NCI-H82 (cell line): ENCODE results near the gene D2HGDH.
"Not testable (repeated sequence)": the region's sequence is repeated elsewhere in the genome, so short reads cannot be mapped to it uniquely, and the experiment has no call there.

Experiments used
- DNase-seq: peaks from one replicate; lab custom pipeline; 2025; lab: John Stamatoyannopoulos, UW

D2HGDH gene

DNA sequence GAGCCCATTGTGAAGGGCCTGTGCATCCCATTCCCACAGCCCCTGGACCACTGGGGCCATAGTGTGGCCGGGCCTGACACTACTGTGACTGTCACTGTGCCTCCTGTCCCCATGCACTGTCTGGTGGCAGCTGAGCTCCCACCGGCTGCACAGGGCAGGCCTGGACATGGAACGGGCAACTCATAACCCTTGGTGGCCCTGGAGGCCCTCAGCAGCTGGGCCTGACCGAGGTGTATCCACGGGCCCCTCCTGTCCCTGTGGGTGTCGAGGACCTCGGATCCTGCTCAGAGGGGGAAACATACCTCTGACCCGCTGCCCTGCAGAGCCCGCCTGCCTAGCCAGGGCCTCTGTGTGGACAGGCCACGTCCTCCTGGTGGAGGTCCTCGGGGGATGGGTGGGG is 34.4 kb downstream of the D2HGDH start:
- no peak for DNase-seq

DNA sequence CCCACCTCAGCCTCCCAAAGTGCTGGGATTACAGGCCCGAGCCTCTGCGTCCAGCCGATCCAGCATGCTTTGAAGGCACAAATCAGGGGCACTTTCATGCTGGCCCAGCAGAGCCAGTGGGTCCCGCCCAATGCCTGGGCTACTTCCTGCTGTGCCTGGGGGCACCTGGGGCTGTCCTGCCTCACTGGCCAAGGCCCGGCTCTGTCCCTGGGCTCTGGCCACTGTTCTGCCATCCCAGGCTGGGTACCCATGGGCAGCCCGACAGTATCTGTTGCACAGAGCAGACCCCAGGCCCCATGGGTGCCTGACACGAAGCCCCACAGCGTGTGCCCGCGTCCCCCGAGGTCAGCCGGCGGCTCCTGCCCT is 35.4 kb downstream of the D2HGDH start:
- DNase-seq: no peak

DNA sequence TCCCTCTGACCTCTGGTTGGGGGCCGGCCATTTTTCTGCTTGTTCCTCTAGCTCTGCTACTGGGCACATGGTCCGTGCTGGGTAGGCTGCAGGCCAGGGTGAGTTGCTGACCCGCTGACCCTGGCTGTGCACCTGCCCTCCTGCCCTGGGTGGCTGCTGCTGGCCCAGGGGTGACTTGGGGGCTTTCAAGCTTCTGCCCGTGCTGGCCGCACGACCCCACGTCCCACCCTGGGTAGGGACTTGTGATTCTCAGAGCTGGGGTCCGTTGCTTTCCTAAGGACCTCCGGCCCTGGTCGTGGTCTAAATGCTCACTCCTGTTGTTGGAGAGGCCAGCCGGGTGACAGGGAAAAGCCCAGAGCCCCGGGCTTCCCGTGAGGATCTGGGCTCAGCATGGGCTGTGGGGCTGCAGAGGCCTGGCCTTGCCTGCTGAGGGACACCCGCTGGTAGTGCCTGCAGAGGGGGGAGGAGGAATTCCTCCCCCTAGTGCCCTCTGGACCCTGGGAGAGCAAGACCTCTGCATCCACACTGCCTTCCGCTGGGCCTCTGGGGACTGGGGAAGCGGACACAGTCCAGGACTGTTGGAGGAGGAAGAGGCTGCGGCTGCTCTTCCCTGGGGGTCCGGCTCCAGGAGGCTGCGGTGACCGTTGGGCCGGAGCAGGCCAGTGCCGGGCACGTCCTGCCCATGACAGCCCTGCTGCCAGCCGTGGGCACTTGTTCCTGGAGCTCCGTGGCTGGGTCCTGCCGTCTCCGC is 35.9 kb downstream of the D2HGDH start:
- DNase-seq: no peak

DNA sequence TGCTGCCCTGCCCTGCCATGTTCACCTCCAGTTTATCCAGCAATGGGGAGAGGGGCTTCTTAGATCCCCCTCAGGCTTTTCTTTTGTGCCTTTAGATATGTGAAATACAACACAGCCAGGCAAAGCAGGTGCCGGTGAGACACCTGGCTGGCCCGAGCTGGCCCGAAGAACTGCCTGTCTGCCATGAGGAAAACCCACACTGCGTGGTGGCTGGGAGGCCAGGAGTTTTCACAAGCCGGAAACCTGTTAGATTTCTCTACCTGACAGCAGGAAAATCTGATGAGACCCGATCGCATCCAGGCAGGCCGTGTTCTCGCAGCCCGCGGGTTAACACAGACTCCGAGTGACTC is 36.5 kb downstream of the D2HGDH start:
- DNase-seq: no peak

DNA sequence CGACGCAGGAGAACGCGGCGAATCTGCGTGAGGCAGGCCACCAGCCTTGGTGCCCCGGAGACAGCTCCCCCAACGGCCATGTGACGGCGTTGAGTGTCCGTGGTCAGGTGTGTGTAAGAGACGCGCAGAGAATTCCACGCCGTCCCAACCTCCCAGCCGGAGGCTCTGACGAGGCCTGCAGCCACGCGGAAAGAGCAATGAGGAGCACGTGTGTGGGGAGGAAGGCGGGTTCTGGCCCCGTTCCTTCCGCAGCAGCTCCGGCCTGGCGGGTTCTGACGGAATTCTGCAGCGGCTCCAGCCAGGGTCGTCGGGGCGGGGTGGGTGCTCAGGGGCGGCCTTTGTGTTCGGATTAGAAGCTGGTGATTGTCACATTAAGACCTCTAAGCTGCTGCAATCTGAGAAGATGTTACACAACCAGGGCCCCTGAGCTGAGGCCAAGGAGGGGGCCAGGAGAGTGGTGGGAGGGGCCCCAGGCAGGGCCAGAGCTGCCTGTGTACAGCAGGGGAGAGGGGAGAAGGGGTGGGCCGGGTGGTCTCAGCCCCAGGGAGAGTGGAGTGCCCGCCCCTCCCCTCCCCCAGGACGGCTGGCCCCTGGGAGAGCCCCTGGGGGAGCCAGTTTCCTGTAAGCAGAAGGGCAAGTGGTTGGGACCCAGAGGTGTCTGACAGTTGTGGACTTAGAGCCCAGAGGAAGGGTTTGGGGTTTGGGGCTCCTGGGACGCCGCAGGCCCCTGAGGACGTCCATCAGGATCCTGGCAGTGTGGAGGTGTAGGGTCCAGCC is 37.0 kb downstream of the D2HGDH start:
- DNase-seq: peak; percentile 97

DNA sequence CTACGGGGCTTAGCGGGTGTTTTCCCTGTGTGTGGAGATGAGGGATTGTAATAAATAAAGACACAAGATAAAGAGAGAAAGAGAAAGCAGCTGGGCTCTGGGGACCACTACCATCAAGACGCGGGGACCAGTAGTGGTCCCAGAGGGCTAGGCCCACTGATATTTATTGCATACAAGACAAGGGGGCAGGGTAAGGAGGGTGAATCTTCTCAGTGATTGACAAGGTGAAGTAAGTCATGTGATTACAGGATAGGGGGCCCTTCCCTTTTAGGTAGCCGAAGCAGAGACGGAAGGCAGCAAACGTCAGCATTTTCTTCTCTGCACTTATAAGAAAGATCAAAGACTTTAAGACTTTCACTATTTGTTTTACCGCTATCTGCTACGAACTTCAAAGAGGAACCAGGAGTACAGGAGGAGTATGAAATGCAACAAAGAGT is 37.7 kb downstream of the D2HGDH start:
- peak; percentile 86 for DNase-seq

DNA sequence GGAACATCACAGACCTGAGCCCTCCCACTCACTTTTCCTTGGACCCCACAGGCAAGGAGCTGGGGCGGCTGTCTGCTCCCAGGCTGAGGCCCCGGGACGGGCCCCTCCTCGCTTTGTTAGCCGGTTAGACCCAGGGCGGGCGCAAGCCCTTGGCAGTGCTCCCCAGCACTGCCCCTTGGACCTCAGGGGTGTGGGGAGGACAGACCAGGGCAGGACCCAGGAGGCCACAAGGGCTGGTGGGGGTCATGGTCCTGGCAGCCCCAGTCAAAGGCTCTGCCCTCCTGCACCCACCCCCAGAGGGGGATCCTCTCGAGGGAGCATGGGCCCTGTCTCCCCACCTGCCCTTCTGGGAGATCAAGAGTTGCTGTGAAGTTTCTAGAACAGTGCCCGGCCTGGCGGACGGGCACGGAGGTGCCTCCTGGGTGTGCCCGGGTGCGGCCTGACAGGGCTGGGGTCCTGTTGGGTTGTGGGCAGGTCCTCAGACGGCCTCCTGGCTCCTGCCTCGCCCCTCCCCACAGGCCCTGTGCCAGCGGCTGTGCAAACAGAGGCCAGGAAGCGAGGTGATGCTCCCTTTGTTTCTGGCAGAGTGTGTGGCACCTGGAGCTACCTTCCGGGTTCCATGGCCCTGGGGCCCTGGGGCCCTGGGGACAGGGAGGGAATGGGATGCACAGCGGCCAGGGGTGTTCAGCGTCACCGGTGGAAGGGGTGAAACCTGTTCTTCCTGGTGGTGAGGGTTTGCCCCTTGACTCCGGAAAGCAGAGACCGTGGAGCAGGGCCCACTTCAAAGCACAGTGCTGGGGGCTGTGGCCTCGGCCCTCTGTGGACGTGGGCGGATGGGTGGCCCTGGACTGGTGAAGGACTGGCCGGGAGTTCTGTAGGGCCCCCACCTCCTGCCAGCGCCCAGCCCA is 39.3 kb downstream of the D2HGDH start:
- no peak for DNase-seq

DNA sequence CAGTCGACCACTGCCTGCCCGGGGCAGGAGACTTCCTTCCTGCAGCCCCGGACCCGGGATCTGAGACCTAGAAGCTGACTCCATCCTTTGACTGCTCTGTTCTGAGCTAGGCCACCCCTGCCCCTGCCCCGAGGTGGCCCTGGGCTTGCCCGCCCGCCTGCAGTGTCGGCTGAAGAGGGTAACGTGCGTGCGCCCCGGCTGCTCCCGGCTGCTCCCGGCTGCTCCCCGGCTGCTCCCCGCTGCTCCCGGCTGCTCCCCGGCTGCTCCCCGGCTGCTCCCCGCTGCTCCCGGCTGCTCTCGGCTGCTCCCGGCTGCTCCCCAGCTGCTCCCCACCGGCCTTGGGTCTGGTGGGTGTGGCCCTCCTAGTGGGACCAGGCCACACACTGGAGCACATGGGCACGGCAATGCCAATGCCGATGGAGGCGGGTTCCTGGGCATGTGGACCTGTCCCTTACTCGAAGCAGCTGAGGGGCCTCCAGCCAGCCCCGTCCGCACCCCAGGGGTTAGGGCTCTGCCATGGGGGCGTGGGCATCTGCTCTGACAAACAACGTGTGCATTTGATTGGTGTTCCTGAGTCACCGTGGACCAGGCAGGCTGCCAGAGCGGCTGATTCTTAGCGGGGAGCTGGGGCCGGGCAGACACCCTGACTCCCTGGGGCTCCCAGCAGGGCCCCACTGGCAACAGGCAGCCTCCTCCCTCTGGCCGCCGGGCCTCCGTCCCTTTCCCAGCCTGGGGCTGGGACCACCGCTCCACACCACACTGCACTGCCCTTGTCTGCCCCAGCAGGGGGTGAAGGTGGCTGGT is 40.2 kb downstream of the D2HGDH start:
- no peak for DNase-seq

DNA sequence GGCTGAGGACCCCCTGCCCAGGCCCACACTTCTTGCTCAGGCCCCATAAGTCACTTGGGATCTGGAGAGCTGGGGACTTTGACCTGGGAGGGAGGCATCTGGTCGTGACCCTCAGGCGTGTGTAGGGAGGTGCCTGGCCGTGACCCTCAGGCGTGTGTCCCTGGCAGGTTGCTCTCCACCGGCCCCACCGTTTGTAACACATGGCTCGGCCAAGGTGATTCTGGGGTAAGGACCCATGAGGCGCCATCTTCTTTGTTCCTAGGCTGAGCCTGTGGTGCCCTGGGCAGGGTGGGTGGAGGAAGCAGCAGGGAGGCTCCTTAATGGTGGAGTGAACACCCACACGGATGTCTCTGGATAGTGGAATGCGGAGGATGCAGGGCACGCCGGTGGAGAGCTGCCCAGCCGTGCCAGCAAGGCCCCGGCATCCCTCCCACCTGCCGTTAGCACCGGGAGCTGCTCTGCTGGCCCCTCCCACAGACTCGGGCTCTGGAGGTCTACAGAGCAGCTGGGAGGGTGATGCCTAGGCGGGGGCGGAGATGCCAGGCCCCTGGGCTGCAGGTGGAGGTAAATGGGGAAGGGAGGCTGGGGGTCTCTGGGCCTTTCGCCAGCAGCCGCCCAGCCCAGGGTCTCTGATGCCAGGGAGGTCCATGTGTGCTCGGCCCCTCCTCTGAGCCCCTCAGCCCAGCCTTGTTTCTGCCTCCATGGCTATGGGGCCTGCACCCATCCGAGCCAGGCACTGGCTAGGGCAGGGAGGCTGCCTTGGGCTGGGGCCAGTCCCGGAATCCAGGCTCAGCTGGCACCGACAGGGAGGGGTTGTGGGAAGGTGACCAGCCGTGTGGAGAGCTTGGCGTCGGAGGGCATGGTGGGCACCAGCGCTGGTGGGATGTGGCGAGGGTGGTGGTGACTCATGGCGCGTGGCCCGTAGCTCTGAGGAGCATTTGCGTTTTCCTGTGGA is 41.1 kb downstream of the D2HGDH start:
- no peak for DNase-seq

DNA sequence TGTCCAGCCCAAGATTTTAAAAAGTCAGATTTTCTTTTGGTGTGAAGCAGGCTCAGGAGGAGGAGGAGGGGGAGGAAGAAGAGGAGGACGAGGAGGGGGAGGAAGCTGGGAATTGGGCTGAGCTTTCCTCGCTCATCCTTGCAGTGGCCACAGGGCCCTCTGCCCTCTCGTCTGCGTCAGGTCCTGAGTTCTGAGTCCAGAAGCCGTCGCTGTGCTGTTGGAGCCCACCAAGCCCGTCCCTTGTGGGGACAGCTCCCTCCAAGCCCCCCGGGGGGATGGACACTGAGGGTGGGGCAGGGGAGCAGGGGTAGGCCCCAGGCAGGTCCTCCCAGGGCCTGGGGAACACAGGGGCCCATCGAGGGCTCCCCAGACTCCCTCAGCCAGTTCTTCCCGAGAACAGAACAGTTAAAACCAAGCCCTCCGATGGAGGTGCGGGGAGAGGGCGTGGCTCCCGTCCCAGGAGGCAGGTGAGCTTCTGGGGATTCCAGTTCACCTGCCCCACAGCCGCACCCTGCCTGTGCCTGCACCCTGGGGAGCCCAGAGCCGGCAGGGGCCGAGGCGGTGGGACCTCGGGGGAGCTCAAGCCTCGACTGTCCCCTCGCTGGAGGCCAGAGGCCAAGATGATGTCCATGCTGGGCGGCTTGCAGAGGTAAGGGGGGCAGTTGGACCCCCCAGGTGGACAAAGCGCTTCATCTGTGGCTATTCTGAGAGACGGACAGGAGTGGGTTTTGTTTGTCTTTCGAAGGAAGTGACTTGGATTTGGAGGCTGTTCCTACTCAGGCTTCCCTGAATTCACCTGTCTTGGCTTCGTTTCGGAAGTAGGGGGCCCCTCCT is 42.1 kb downstream of the D2HGDH start, which contains the start of gene GAL3ST2:
Gene GAL3ST2 (plus strand): TSS at position 487 of the 834 bp plus-strand sequence. CDS start 134 bp downstream, at position 621.
- DNase-seq: no peak

DNA sequence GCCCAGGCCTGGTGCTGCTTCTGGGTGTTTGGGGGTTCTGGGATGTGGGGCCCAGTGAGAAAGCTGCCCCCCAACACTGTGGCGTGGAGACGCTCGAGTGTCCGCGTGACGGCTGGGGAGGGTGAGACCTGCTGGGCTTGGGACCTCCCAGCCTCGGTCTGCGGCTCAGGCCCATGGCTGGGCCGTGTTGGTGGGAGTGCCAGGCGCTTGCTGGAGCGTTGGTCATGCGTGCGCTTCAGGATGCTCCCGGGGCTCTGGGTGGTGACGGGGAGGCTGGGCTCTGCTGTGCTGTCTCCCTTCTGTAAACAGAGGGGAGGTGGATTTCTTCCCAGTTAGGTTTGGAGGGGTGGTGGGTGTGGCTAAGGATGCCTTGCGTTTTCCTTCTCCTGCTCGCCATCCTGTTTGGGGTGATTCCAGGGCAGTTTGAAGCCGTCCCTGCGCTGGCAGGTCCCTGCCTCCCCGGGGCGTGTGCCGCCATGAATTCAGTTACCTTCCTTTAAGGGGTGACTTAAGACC is 42.8 kb downstream of the D2HGDH start:
- DNase-seq: no peak

DNA sequence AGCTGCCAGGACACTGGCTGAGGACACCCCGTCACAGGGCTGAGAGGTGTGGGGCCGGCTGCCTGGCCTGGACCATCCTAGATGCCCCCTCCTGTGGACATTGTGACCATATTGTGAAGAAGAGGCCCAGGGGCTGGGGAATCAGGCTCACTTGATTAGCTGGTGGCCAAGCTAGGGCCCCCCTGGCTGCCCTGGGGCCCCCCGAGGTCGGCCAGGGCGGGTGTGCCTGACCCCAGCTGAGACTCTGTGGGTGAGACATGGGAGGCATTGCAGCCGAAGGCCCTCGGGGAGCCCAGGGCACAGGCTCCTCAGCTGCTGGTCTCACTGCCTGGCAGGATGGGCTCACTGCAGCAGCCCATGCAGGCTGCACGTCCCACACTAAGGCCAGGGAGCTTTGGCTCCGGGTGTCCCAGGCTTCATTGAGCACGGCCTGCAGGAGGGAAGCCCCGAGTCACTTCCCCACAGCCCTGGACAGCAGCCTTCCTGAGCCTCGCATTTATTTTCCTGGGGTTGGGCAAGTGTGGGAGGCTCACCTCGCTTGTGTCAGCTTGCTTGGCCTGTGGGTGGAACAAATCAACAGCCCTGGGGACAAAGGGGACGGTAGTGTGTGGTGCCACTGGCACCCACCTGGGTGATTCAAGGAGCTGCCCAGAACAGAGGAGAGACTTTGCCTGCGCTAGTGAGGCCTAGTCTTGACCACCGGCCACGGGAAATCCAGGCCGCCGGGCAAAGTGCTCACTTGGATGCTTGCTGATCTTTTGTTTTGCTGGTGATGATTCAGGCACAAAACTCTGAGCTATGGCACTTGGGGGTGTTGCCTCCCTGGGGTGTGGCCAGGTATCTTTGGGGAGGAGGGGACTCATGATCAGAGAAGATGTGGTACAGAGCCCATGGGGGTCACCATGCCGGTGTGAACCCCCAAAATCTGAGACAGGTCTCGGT is 43.5 kb downstream of the D2HGDH start:
- no peak for DNase-seq

DNA sequence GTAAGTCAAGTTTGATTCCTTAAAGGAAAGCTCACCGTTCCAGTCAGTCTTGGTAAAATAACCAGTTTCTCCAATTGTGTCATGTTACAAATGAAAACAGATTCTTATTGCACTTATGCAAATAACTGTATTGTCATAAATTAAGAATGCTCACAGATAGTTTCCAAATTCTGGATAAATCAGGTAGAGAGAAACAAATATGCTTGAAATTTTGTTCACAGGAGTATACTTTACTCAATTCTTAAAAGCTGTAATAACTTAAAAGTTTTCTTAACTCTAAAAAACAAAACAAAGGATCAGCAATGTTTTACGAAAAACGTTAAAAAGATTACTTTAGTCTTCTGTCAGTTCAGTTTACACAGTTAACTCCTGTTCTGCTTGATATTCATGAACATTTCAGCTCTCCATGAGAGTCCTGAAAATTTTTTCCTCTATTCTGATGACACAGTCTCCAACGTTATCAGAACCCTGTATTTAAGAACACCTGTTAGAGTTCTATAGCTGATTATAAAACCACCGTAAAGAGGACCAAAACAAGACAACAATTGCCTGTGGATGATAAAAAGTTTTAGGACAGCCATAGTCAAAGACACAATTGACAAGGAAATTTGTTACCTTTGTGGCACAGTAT is 46.6 kb downstream of the D2HGDH start:
- DNase-seq: no peak

DNA sequence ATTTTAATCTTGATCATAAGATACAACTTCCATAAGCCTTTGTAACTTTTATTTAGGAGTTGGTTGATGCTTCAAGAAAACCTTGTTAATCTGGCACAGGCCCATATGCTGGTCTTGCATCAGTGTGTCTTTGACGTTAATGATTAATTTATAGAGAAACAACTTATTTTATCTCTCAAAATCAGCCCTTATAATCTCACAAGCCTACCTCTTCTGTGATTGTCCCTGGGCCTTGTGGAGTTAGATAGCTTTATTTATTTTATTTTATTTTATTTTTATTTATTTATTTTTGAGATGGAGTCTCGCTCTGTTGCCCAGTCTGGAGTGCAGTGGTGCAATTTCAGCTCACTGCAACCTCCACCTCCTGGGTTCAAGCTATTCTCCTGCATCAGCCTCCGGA is 47.6 kb downstream of the D2HGDH start:
- DNase-seq: not testable (repeated sequence)

DNA sequence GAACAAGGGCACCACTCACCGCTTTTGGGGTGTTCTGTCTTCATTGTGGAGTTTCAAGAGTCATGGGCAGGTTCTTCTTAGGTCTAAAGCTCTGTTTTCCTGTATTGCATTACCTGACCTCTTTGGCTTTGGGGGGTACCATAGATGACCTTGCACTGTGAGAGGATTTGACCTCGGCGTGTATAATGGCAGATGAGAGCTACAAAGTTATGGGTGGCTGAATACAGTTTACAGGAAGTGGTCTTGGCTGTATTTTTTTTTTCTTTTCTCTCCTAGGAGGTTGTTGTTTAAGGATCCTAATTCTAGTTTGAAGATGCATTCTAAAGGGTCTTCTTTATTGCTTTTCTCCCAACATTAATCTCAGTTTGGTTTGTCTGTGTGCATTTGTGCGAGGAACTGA is 53.7 kb downstream of the D2HGDH start:
- DNase-seq: no peak

DNA sequence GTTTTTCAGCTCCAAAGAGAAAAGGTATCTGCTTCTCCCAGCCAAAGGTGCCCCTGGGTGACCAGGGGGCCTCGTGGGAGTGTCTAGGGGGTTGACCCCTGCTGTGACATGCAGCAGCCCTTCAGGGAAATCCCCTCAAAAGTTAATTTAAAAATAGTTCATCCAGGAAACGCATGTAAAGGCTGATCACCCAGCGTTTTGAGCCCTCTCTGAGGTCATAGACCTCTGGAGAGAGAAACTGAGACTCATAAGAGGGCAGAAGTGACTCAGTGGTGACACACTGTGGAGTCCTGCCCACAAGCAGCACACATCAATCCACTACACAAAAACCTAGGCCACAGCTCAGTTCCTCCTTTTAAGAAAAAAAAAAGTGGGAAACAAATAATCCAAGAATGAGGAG is 54.1 kb downstream of the D2HGDH start:
- no peak for DNase-seq

DNA sequence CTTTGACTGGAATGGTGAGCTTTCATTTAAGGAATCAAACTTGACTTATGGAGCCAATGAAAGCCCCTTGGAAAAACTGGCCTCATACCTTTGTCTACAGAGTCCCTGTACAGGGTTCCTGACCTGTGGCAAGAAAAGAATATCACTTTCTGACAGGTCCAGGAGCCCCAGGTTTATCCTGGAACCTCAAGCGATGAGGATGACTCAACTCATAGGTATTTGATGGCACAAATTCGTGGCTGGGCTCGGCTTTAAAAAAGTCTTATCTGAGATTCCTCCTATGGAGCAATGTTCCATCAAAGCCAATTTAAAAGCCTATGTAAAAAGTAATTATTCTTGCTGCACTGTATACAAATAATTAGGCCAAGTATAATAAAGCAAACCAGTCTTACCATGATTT is 57.0 kb downstream of the D2HGDH start:
- DNase-seq: not testable (repeated sequence)

DNA sequence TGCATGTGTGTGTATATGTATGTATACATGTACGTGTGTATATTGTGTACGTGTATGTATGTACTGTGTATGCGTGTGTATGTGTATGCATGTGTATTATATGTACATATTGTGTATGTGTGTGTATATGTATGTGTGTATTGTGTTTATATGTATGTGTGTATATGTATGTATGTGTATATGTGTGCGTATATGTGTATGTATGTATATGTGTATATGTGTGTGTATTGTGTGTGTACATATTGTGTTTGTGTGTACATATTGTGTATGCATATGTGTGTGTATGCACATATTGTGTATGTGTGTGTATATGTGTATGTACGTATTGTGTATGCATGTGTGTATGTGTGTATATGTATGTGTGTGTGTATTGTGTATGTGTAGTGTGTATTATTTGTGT is 59.0 kb downstream of the D2HGDH start:
- no peak for DNase-seq
